HCT116 (cell line): ENCODE measurements around the gene EEIG1.

Experiments used
- CBX3 ChIP-seq: IDR thresholded peaks from 2 replicates; pipeline ENCODE4 v1.6.1; 2012; ENCODE audit warnings: low read depth
- EZH2phosphoT487 ChIP-seq: fragments of 200-600 bp; IDR thresholded peaks from 2 replicates; pipeline ENCODE4 v1.6.1; 2018; ENCODE audit warnings: antibody characterized with exemption, borderline replicate concordance
- FOSL1 ChIP-seq: IDR thresholded peaks from 2 replicates; pipeline ENCODE4 v1.6.1; 2012; ENCODE audit warnings: low read depth
- POLR2AphosphoS5 ChIP-seq: IDR thresholded peaks from 2 replicates; pipeline ENCODE4 v1.6.1; 2011; ENCODE audit warnings: mild to moderate bottlenecking, low read depth, low read length, moderate library complexity
- SIN3A ChIP-seq: IDR thresholded peaks from 2 replicates; pipeline ENCODE4 v1.6.1; 2012; ENCODE audit warnings: low read depth
- TCF7L2 ChIP-seq: IDR thresholded peaks from 2 replicates; pipeline ENCODE4 v1.7.0; 2011; ENCODE audit warnings: borderline replicate concordance, inconsistent platforms; ENCODE audit not compliant: insufficient read depth, insufficient read length; ENCODE audit errors: extremely low read depth
- TF ChIP-seq, protein P1 (sequence below), 3 experiments: fragments of 200-600 bp in 1 of 3; sonication (generic) in 1 of 3; IDR thresholded peaks in 2 of 3; conservative IDR thresholded peaks in 1 of 3; 2 replicates each; pipeline ENCODE4 v1.5.1; 2012 to 2017; ENCODE audit warnings: low read depth in 2 of 3, low read length in 2 of 3, antibody characterized with exemption in 1 of 3, borderline replicate concordance in 1 of 3, control low read depth in 1 of 3, mild to moderate bottlenecking in 1 of 3, mixed read lengths in 1 of 3, mixed run types in 1 of 3, moderate library complexity in 1 of 3; ENCODE audit not compliant: insufficient read depth in 1 of 3
- TF ChIP-seq, protein P2 (sequence below): IDR thresholded peaks from 2 replicates; pipeline ENCODE4 v1.6.1; 2011; ENCODE audit warnings: mild to moderate bottlenecking, low read length, moderate library complexity; ENCODE audit not compliant: insufficient replicate concordance; ENCODE audit errors: extremely low read depth

DNA sequence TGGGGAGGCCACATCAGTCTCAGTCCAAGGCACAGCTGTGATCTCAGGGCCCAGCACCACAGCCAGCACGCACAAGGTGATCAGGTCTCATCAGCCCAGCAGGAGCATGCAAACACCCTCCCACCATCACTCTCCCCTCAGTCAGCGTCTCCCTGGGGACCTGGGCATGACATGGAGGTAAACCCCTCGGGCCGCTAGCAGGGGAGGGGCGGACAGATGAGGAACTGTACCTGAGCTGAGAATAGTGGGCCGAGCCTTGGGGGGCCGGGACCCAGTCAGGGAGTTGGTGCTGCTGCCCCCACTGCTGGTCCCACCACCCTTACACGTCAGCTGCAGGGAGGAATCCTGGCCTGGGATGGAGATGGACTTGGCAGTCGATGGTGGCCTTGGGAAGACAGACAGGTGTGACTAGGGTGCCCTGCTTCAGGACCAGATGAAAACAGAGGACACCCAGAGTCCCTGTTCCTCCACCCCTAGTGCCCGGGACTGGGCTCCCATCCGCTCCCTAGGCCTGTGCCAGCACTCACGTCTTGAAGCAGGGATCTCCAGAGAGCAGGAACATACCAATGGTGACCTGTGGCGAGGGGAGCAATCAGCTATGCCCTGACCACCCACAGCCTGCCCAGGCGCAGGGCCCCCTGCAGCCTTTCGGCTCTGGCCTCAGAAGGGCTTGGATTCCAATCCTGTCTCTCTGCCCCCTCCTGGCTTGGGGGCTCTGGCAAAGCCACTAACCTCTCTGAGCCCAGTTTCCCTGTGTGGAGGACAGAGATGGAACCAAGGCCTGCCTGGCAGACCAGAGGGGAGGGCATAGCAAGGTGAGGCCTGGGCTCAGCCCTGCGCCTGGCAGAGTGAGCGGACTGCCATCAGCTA is 32.7 kb downstream of the EEIG1 start:
- TF ChIP-seq CBX3: no peak
- TF ChIP-seq, protein P1, sequence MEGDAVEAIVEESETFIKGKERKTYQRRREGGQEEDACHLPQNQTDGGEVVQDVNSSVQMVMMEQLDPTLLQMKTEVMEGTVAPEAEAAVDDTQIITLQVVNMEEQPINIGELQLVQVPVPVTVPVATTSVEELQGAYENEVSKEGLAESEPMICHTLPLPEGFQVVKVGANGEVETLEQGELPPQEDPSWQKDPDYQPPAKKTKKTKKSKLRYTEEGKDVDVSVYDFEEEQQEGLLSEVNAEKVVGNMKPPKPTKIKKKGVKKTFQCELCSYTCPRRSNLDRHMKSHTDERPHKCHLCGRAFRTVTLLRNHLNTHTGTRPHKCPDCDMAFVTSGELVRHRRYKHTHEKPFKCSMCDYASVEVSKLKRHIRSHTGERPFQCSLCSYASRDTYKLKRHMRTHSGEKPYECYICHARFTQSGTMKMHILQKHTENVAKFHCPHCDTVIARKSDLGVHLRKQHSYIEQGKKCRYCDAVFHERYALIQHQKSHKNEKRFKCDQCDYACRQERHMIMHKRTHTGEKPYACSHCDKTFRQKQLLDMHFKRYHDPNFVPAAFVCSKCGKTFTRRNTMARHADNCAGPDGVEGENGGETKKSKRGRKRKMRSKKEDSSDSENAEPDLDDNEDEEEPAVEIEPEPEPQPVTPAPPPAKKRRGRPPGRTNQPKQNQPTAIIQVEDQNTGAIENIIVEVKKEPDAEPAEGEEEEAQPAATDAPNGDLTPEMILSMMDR (IDR thresholded peaks at IDR 0.05 in 2 of 3, conservative IDR thresholded peaks at IDR 0.05 in 1 of 3; ENCODE audit: borderline replicate concordance in 1 of 3, insufficient read depth in 1 of 3, low read depth in 2 of 3, low read length in 2 of 3): no peak
- TF ChIP-seq TCF7L2: no peak
- TF ChIP-seq EZH2phosphoT487: no peak
- no peak for TF ChIP-seq POLR2AphosphoS5
- TF ChIP-seq FOSL1: no peak
- TF ChIP-seq SIN3A: no peak
- TF ChIP-seq, protein P2, sequence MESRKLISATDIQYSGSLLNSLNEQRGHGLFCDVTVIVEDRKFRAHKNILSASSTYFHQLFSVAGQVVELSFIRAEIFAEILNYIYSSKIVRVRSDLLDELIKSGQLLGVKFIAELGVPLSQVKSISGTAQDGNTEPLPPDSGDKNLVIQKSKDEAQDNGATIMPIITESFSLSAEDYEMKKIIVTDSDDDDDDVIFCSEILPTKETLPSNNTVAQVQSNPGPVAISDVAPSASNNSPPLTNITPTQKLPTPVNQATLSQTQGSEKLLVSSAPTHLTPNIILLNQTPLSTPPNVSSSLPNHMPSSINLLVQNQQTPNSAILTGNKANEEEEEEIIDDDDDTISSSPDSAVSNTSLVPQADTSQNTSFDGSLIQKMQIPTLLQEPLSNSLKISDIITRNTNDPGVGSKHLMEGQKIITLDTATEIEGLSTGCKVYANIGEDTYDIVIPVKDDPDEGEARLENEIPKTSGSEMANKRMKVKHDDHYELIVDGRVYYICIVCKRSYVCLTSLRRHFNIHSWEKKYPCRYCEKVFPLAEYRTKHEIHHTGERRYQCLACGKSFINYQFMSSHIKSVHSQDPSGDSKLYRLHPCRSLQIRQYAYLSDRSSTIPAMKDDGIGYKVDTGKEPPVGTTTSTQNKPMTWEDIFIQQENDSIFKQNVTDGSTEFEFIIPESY: no peak
